A549 treated with dexamethasone at 1 μM for 4 hours (cell line): ENCODE results near the gene PNMT. TPM values are rescaled to one million over a fixed set of nuclear protein-coding genes. Genes with fewer than 3 reads are reported as not detected.

Experiments
- total RNA-seq: library from RNA; stranded (reverse); fragments of 200-300 nt; extraction: Qiagen RNA extraction; gene quantifications from 5 replicates; pipeline ENCODE4 v1.2.3, GENCODE V29; 2022

Gene PNMT
- 0.27 to 0.82 TPM (median 0.52 TPM) in 5 replicates for total RNA-seq

GRCh38 chr17:39667945-39668924 lies at the start of gene PNMT:
Gene PNMT, plus strand, starts transcription at chr17:39668453. Its CDS starts 23 bp downstream, at chr17:39668476.

GRCh38 chr17:39626171-39627046 lies 41.8 kb upstream of the PNMT start, which contains the start of gene PPP1R1B:
Gene PPP1R1B, plus strand, starts transcription at chr17:39626952. Its CDS starts 441 bp downstream, at chr17:39627393.

GRCh38 chr17:39636927-39637736 lies 31.1 kb upstream of the PNMT start, which contains the start of gene STARD3:
Gene STARD3, plus strand, starts transcription at chr17:39637144. Its CDS starts 16,388 bp downstream, at chr17:39653532.

GRCh38 chr17:39664581-39665561 lies 3.4 kb upstream of the PNMT start, which contains the start of gene TCAP:
Gene TCAP, plus strand, starts transcription at chr17:39665349. Its CDS starts 11 bp downstream, at chr17:39665360.

GRCh38 chr17:39687546-39688474 lies 19.6 kb downstream of the PNMT start, which contains the start of gene PGAP3:
Gene PGAP3, minus strand, starts transcription at chr17:39688057. Its CDS starts 43 bp downstream, at chr17:39688014.

GRCh38 chr17:39699818-39700147 lies 31.5 kb downstream of the PNMT start, which contains the start of gene ERBB2:
Gene ERBB2, plus strand, starts transcription at chr17:39700064. Its CDS starts 175 bp downstream, at chr17:39700239.

Other genes with a start within 250 kb of the PNMT start
- gene MED1, start 217.2 kb upstream of the PNMT start, total RNA-seq, result 26.6 to 41.0 TPM (median 36.5 TPM) in 5 replicates
- 26.6 to 46.2 TPM (median 41.7 TPM) in 5 replicates for gene CDK12, start 207.0 kb upstream of the PNMT start, total RNA-seq
- not detected in 5 replicates for gene NEUROD2, start 60.5 kb upstream of the PNMT start, total RNA-seq
- 0.09 to 0.21 TPM (median 0.14 TPM) in 5 replicates for gene PPP1R1B, start 41.5 kb upstream of the PNMT start, total RNA-seq
- gene STARD3, start 31.3 kb upstream of the PNMT start, total RNA-seq, result 34.5 to 66.2 TPM (median 64.6 TPM) in 5 replicates
- 0.53 to 1.1 TPM (median 0.92 TPM) in 5 replicates for gene TCAP, start 3.1 kb upstream of the PNMT start, total RNA-seq
- gene PGAP3, start 19.6 kb downstream of the PNMT start, total RNA-seq, result 6.9 to 8.0 TPM (median 7.5 TPM) in 5 replicates
- 22.8 to 36.6 TPM (median 33.4 TPM) in 5 replicates for gene ERBB2, start 31.6 kb downstream of the PNMT start, total RNA-seq
- gene MIEN1, start 62.1 kb downstream of the PNMT start, total RNA-seq, result 79.9 to 98.8 TPM (median 83.5 TPM) in 5 replicates
- 3.5 to 5.7 TPM (median 4.8 TPM) in 5 replicates for gene GRB7, start 69.5 kb downstream of the PNMT start, total RNA-seq
- gene IKZF3, start 195.9 kb downstream of the PNMT start, total RNA-seq, result not detected in 5 replicates
- not detected in 5 replicates for gene ZPBP2, start 199.7 kb downstream of the PNMT start, total RNA-seq